A549 (cell line): ENCODE data around the gene TEX52. TPM values are rescaled to one million over a fixed set of nuclear protein-coding genes. Genes with fewer than 3 reads are reported as not detected.

ENCODE experiments used
- ATAC-seq, 2 experiments: fragments of 200-7000 bp in 1 of 2; fragments of >200 bp in 1 of 2; cut with Nextera tagmentation in 1 of 2; cut with Tn5 transposase in 1 of 2; 3 replicates each; pipeline versions ENCODE4 v1.8.0 to v1.9.1; 2018 to 2020; ENCODE audit warnings: mild to moderate bottlenecking in 1 of 2, moderate library complexity in 1 of 2
- CTCF ChIA-PET: fragments of 300-600 bp; sonication (Branson Sonifier 250); formaldehyde crosslinking; extraction: SDS; loops from one replicate; lab custom pipeline; 2021; ENCODE audit warnings: antibody characterized with exemption, inconsistent platforms; lab: Yijun Ruan, JAX
- POLR2A ChIA-PET: fragments of 350-600 bp; formaldehyde crosslinking; extraction: SDS; loops from one replicate; lab custom pipeline; 2021; ENCODE audit warnings: antibody characterized with exemption, inconsistent platforms; lab: Yijun Ruan, JAX
- DNase-seq, 2 experiments: peaks; one replicate each; pipeline versions ENCODE4 v3.0.0 to v3.0.0-alpha.2; 2011 to 2016; ENCODE audit warnings: low read depth in 1 of 2, low spot score in 1 of 2
- FAIRE-seq: peaks from 2 replicates; lab custom pipeline; 2011; peaks lifted over from hg19 to GRCh38; lab: Jason Lieb, UNC
- H3K27ac ChIP-seq, 2 experiments: fragments of >200 bp; sonication (Bioruptor Twin); formaldehyde crosslinking; 3 replicates each; pipeline ENCODE4 v1.5.1; 2016 to 2017
- H3K4me1 ChIP-seq: fragments of >200 bp; sonication (Bioruptor Twin); formaldehyde crosslinking; 3 replicates; pipeline ENCODE4 v1.6.1; 2016
- H3K4me2 ChIP-seq: fragments of >200 bp; sonication (Bioruptor Twin); formaldehyde crosslinking; 3 replicates; pipeline ENCODE4 v1.6.1; 2016
- H3K4me3 ChIP-seq: fragments of >200 bp; sonication (Bioruptor Twin); formaldehyde crosslinking; 3 replicates; pipeline ENCODE4 v1.5.1; 2016
- H3K9me3 ChIP-seq: fragments of >200 bp; sonication (Bioruptor Twin); formaldehyde crosslinking; 3 replicates; pipeline ENCODE4 v1.6.1; 2016
- BHLHE40 ChIP-seq: IDR thresholded peaks from 2 replicates; pipeline ENCODE4 v1.6.1; 2012; ENCODE audit warnings: low read depth, low read length, inconsistent platforms
- CBX8 ChIP-seq: fragments of 200-600 bp; sonication (generic); IDR thresholded peaks from 2 replicates; pipeline ENCODE4 v1.6.1; 2016
- EP300 ChIP-seq, 2 experiments: fragments of >200 bp; sonication (Bioruptor Twin); formaldehyde crosslinking; IDR thresholded peaks; 2 replicates in 1 of 2; 3 replicates in 1 of 2; pipeline ENCODE4 v1.6.1; 2016 to 2017
- FOXS1 ChIP-seq: fragments of 250-450 bp; sonication (Bioruptor Pico); IDR thresholded peaks from 2 replicates; pipeline ENCODE4 v1.5.0; 2020; ENCODE audit warnings: mild to moderate bottlenecking, moderate library complexity
- HEYL ChIP-seq: fragments of 250-450 bp; sonication (Bioruptor Pico); IDR thresholded peaks from 2 replicates; pipeline ENCODE4 v1.8.0; 2021; ENCODE audit warnings: mild to moderate bottlenecking, moderate library complexity
- JUNB ChIP-seq: fragments of >200 bp; sonication (Bioruptor Twin); formaldehyde crosslinking; IDR thresholded peaks from 2 replicates; pipeline ENCODE4 v1.6.1; 2016
- MAZ ChIP-seq: fragments of 150-350 bp; IDR thresholded peaks from 2 replicates; pipeline ENCODE4 v1.6.1; 2014; ENCODE audit warnings: antibody characterized with exemption, low read depth, low read length, borderline replicate concordance
- MYC ChIP-seq: IDR thresholded peaks from 2 replicates; pipeline ENCODE4 v1.6.1; 2012; ENCODE audit warnings: mild to moderate bottlenecking, inconsistent platforms, low read length, improper control_type of control experiment, borderline replicate concordance
- NR3C1 ChIP-seq: fragments of >200 bp; sonication (Bioruptor Twin); formaldehyde crosslinking; IDR thresholded peaks from 3 replicates; pipeline ENCODE4 v1.6.1; 2017
- RAD21 ChIP-seq, 2 experiments: fragments of >200 bp in 1 of 2; sonication (Bioruptor Twin) in 1 of 2; formaldehyde crosslinking in 1 of 2; IDR thresholded peaks in 1 of 2; conservative IDR thresholded peaks in 1 of 2; 2 replicates in 1 of 2; 3 replicates in 1 of 2; pipeline ENCODE4 v1.6.1; 2012 to 2018; ENCODE audit warnings: inconsistent platforms in 1 of 2
- ZC3H11A ChIP-seq: fragments of 450-650 bp; IDR thresholded peaks from 2 replicates; pipeline ENCODE4 v1.6.1; 2014; ENCODE audit warnings: antibody characterized with exemption, mild to moderate bottlenecking
- ZSCAN20 ChIP-seq: fragments of 250-450 bp; sonication (Bioruptor Pico); IDR thresholded peaks from 2 replicates; pipeline ENCODE4 v1.8.0; 2022; ENCODE audit warnings: mild to moderate bottlenecking, moderate library complexity
- WGBS: methylation state at CpG from one replicate; pipeline ENCODE4 v1.1.6; 2017; ENCODE audit errors: missing lambda C conversion rate; 5-methylcytosine and 5-hydroxymethylcytosine counted together
- polyA plus RNA-seq, 4 experiments: library from polyadenylated mRNA; depleted of rRNA in 3 of 4; stranded (reverse); fragments of >200 nt; fragmentation: RNase III in 1 of 4; extraction: RNeasy Plus Mini Kit Qiagen cat#74134 plus additional on column Dnase treatment in 1 of 4; gene quantifications; 2 replicates in 3 of 4; 3 replicates in 1 of 4; pipeline ENCODE4 v1.2.3, GENCODE V29; 2011 to 2017
- TF ChIP-seq, protein P1 (sequence below): fragments of >200 bp; sonication (Bioruptor Twin); formaldehyde crosslinking; IDR thresholded peaks from 2 replicates; pipeline ENCODE4 v1.6.1; 2016
- TF ChIP-seq, protein P2 (sequence below): IDR thresholded peaks from 2 replicates; pipeline ENCODE4 v1.6.1; 2012
- TF ChIP-seq, protein P3 (sequence below): fragments of 150-350 bp; IDR thresholded peaks from 2 replicates; pipeline ENCODE4 v1.6.1; 2014; ENCODE audit warnings: low read depth, mild to moderate bottlenecking, low read length
- TF ChIP-seq, protein P4 (sequence below): IDR thresholded peaks from 2 replicates; pipeline ENCODE4 v1.6.1; 2012; ENCODE audit warnings: low read depth, borderline replicate concordance
- TF ChIP-seq, protein P5 (sequence below): IDR thresholded peaks from 2 replicates; pipeline ENCODE4 v1.6.1; 2012
- TF ChIP-seq, protein P6 (sequence below): fragments of 200-600 bp; sonication (generic); IDR thresholded peaks from 2 replicates; pipeline ENCODE4 v1.6.1; 2016; ENCODE audit warnings: antibody characterized with exemption, mild to moderate bottlenecking, moderate library complexity
- TF ChIP-seq, protein P7 (sequence below): fragments of >200 bp; sonication (Bioruptor Twin); formaldehyde crosslinking; IDR thresholded peaks from 3 replicates; pipeline ENCODE4 v1.6.1; 2016

The TEX52 gene
- polyA plus RNA-seq, 2 of the 4 experiments (the other 2 are of a cell fraction), result not detected

DNA sequence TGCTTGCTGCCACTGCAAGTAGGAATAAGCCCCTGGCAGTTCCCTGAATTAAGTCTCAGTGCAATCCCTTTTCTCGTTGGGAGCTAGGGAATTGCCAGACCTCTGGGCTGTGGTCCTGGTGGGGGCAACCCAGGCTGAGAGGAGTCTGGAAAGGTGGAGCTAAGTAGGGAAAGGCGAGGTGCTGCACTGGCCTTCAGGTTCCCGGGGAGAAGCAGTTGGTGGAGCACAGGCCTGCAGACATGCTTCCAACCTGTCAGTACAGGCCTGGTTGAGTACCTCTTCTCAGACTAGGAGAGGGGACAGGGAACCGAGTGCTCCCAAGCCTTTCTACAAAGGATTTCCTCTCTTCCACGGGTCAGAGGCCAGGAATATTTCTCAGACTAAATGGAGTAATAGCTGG, 23.5 kb downstream of the TEX52 start (continued):
- TF ChIP-seq ZSCAN20 (CRISPR knock-in tag) (no peak), FOXS1 (CRISPR knock-in tag) (no peak), EP300 (IDR thresholded peaks at IDR 0.05) (no peak)
- TF ChIP-seq, all 56 proteins: peak for 0

DNA sequence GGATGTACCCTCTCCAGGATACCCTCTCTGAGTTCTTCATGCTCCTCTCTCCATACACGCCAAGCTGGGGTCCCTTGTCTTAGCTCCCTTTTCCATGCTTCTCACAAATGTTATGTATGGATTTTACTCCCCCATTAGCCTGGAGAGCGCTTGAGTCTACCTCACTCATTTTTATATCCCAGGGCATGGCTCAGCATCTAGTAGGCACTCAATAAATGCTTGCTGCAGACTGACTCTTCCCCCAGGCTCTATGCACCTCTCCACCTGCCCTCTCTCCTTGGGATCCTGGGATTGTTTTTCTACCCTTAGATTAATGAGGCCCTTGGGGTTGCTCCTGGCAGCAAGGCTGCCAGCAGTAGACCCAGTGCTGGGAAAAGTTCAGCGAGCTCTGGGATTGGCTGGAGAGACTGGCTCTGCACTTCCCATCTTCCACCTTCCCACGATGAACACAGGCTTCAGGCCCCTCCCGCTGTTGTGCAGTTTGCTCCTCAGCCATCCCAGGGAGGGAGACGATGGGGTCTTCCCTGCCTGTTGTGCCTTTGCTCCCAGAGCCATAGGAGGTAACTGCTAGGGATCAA, 24.2 kb downstream of the TEX52 start:
- DNase-seq, result no peak
- Histone ChIP-seq H3K9me3 (no peaks in the 10 kb centered on the region), H3K4me1 (no peaks in the 10 kb centered on the region), H3K4me2 (no peak overlapping the region), H3K4me3 (no peak overlapping the region), H3K27ac (no peak overlapping the region)
- POLR2A ChIA-PET, result no interaction called here
- no peak for TF ChIP-seq FOXS1 (CRISPR knock-in tag)
- ATAC-seq, result no peak
- CTCF ChIA-PET, result interaction anchor here (1.7 to 3.1 kb wide), 3 partner anchors 19 to 201 kb away, joined by 3 to 12 read pairs (median 6); no protein-coding TSS in a partner anchor
- no peak for FAIRE-seq
- 86% methylated on average over 6 of the region's 6 CpGs for WGBS

DNA sequence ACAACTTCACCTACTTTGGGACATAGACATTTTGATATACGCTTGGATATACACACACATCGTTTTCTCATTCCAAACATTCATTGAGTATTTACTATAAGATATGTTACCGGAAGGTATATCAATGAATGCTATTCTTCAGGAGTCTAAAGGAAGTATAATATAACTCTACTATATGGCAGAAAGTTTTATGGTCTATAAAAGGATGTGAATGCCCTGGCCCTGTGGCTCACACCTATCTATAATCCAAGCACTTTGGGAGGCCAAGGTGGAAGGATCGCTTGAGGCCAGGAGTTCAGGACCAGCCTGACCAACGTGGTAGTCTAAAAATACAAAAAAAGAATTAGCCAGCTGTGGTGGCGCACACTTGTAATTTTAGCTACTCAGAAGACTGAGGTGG, 27.6 kb downstream of the TEX52 start:
- no peak for ATAC-seq
- TF ChIP-seq, protein P1, sequence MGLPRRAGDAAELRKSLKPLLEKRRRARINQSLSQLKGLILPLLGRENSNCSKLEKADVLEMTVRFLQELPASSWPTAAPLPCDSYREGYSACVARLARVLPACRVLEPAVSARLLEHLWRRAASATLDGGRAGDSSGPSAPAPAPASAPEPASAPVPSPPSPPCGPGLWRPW, result no peak
- no peak for TF ChIP-seq ZSCAN20 (CRISPR knock-in tag)
- Histone ChIP-seq H3K4me1 (no peaks in the 10 kb centered on the region), H3K4me2 (no peak overlapping the region), H3K9me3 (no peaks in the 10 kb centered on the region), H3K4me3 (no peak overlapping the region), H3K27ac (no peak overlapping the region)
- ChIA-PET CTCF (no interaction called here), POLR2A (no interaction called here)
- FAIRE-seq, result no peak
- no peak for DNase-seq
- WGBS, result 93% methylated on average over 6 of the region's 6 CpGs

DNA sequence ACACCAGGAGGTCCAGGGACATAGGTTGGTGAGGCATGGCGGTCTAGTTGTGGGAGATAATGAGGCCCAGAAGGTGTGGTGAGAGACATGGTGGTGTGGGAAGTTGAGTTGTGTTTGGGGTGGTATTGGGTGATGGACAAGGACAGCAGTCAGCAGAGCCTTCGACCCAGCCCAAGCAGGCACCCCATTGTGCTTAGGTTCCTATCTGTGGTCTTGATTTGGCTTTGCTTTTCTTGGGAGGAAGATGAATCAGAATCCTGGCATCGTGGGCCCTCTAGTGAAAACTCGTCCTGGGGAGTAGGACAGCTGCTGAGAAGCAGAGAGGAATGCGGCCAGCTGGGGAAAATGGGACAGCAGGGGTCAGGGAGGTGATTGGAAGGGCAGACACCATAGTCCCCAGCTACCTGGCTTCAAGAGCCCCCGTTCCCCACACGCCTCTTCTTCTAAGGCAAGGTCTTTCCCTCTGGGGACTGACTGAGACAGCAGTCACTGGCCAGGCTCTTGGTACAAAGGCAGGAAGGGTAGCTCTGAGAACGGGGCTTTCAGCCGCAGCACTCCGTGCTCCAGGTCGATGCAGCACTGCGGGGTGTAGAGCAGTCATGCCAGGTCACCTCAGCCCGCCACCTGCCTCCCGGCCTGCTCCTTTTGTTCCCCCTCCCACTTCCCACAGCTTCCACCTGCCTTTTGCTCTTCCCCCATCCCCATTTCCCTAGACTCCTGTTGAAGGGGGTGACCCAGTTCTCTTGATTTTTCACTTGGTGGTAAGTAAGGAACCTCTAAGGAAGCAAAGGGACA, 29.9 kb downstream of the TEX52 start:
- no peak for FAIRE-seq
- no peak for ATAC-seq
- ChIA-PET POLR2A (no interaction called here), CTCF (interaction anchor here (0.7 to 1.2 kb wide), 2 partner anchors 18 to 108 kb away, joined by 3 read pairs; no protein-coding TSS in a partner anchor)
- Histone ChIP-seq H3K4me2 (no peak overlapping the region), H3K27ac (no peak overlapping the region), H3K9me3 (no peaks in the 10 kb centered on the region), H3K4me3 (no peak overlapping the region), H3K4me1 (no peaks in the 10 kb centered on the region)
- 84% methylated on average over 14 of the region's 14 CpGs for WGBS
- no peak for DNase-seq
- TF ChIP-seq RAD21 (conservative IDR thresholded peaks at IDR 0.05 in 1 of 2, IDR thresholded peaks at IDR 0.05 in 1 of 2) (no peak), CBX8 (no peak), MYC (no peak), NR3C1 (no peak), ZC3H11A (no peak), JUNB (no peak), HEYL (CRISPR knock-in tag) (no peak), MAZ (no peak), BHLHE40 (no peak)
- TF ChIP-seq, protein P2, sequence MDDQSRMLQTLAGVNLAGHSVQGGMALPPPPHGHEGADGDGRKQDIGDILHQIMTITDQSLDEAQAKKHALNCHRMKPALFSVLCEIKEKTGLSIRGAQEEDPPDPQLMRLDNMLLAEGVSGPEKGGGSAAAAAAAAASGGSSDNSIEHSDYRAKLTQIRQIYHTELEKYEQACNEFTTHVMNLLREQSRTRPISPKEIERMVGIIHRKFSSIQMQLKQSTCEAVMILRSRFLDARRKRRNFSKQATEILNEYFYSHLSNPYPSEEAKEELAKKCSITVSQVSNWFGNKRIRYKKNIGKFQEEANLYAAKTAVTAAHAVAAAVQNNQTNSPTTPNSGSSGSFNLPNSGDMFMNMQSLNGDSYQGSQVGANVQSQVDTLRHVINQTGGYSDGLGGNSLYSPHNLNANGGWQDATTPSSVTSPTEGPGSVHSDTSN, result no peak
- TF ChIP-seq, protein P3, sequence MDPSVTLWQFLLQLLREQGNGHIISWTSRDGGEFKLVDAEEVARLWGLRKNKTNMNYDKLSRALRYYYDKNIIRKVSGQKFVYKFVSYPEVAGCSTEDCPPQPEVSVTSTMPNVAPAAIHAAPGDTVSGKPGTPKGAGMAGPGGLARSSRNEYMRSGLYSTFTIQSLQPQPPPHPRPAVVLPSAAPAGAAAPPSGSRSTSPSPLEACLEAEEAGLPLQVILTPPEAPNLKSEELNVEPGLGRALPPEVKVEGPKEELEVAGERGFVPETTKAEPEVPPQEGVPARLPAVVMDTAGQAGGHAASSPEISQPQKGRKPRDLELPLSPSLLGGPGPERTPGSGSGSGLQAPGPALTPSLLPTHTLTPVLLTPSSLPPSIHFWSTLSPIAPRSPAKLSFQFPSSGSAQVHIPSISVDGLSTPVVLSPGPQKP, result no peak
- TF ChIP-seq, protein P4, sequence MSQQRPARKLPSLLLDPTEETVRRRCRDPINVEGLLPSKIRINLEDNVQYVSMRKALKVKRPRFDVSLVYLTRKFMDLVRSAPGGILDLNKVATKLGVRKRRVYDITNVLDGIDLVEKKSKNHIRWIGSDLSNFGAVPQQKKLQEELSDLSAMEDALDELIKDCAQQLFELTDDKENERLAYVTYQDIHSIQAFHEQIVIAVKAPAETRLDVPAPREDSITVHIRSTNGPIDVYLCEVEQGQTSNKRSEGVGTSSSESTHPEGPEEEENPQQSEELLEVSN, result no peak
- TF ChIP-seq, protein P5, sequence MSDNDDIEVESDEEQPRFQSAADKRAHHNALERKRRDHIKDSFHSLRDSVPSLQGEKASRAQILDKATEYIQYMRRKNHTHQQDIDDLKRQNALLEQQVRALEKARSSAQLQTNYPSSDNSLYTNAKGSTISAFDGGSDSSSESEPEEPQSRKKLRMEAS, result no peak
- TF ChIP-seq, protein P6, sequence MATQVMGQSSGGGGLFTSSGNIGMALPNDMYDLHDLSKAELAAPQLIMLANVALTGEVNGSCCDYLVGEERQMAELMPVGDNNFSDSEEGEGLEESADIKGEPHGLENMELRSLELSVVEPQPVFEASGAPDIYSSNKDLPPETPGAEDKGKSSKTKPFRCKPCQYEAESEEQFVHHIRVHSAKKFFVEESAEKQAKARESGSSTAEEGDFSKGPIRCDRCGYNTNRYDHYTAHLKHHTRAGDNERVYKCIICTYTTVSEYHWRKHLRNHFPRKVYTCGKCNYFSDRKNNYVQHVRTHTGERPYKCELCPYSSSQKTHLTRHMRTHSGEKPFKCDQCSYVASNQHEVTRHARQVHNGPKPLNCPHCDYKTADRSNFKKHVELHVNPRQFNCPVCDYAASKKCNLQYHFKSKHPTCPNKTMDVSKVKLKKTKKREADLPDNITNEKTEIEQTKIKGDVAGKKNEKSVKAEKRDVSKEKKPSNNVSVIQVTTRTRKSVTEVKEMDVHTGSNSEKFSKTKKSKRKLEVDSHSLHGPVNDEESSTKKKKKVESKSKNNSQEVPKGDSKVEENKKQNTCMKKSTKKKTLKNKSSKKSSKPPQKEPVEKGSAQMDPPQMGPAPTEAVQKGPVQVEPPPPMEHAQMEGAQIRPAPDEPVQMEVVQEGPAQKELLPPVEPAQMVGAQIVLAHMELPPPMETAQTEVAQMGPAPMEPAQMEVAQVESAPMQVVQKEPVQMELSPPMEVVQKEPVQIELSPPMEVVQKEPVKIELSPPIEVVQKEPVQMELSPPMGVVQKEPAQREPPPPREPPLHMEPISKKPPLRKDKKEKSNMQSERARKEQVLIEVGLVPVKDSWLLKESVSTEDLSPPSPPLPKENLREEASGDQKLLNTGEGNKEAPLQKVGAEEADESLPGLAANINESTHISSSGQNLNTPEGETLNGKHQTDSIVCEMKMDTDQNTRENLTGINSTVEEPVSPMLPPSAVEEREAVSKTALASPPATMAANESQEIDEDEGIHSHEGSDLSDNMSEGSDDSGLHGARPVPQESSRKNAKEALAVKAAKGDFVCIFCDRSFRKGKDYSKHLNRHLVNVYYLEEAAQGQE, result no peak
- TF ChIP-seq, protein P7, sequence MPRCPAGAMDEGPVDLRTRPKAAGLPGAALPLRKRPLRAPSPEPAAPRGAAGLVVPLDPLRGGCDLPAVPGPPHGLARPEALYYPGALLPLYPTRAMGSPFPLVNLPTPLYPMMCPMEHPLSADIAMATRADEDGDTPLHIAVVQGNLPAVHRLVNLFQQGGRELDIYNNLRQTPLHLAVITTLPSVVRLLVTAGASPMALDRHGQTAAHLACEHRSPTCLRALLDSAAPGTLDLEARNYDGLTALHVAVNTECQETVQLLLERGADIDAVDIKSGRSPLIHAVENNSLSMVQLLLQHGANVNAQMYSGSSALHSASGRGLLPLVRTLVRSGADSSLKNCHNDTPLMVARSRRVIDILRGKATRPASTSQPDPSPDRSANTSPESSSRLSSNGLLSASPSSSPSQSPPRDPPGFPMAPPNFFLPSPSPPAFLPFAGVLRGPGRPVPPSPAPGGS, result no peak
